ENCODE measurements around the gene TPSD1. TPM values are rescaled to one million over a fixed set of nuclear protein-coding genes. Genes with fewer than 3 reads are reported as not detected.
"Not testable (repeated sequence)": the region's sequence is repeated elsewhere in the genome, so short reads cannot be mapped to it uniquely, and the experiment has no call there.

Gene TPSD1
- total RNA-seq, 1 donor from 2014 or later: not detected

GRCh38 chr16:1279945-1280589 lies 24.2 kb downstream of the TPSD1 start:
- DNase-seq (ENCODE audit: low read depth): no peak

GRCh38 chr16:1280783-1281182 lies 24.9 kb downstream of the TPSD1 start:
- DNase-seq (ENCODE audit: low read depth): no peak

- DNase-seq (ENCODE audit: low read depth): no peak
Observed at GRCh38 chr16:1281517-1281916, 25.6 kb downstream of the TPSD1 start.

- DNase-seq (ENCODE audit: low read depth): no peak
Observed at GRCh38 chr16:1282324-1282973, 26.6 kb downstream of the TPSD1 start.

- no peak for DNase-seq (ENCODE audit: low read depth)
Observed at GRCh38 chr16:1283296-1283695, 27.4 kb downstream of the TPSD1 start.

GRCh38 chr16:1283996-1284616 lies 28.2 kb downstream of the TPSD1 start:
- DNase-seq (ENCODE audit: low read depth): peak; percentile 64

- no peak for DNase-seq (ENCODE audit: low read depth)
Observed at GRCh38 chr16:1285669-1286512, 30.0 kb downstream of the TPSD1 start.

GRCh38 chr16:1286513-1287094 lies 30.7 kb downstream of the TPSD1 start:
- no peak for DNase-seq (ENCODE audit: low read depth)

GRCh38 chr16:1287982-1288670 lies 32.3 kb downstream of the TPSD1 start:
- DNase-seq (ENCODE audit: low read depth): no peak

- no peak for DNase-seq (ENCODE audit: low read depth)
Observed at GRCh38 chr16:1288813-1289476, 33.1 kb downstream of the TPSD1 start.

- DNase-seq (ENCODE audit: low read depth): no peak
Observed at GRCh38 chr16:1289477-1289866, 33.6 kb downstream of the TPSD1 start.

- no peak for DNase-seq (ENCODE audit: low read depth)
Observed at GRCh38 chr16:1290063-1290501, 34.2 kb downstream of the TPSD1 start.

GRCh38 chr16:1290860-1291575 lies 35.1 kb downstream of the TPSD1 start:
- DNase-seq (ENCODE audit: low read depth): no peak

GRCh38 chr16:1291576-1291974 lies 35.7 kb downstream of the TPSD1 start:
- DNase-seq (ENCODE audit: low read depth): peak; percentile 81

GRCh38 chr16:1292208-1292607 lies 36.3 kb downstream of the TPSD1 start:
- DNase-seq (ENCODE audit: low read depth): not testable (repeated sequence)

- DNase-seq (ENCODE audit: low read depth): not testable (repeated sequence)
Observed at GRCh38 chr16:1292808-1293207, 36.9 kb downstream of the TPSD1 start.

GRCh38 chr16:1293921-1294656 lies 38.2 kb downstream of the TPSD1 start:
- DNase-seq (ENCODE audit: low read depth): no peak

- DNase-seq (ENCODE audit: low read depth): no peak
Observed at GRCh38 chr16:1295465-1295864, 39.6 kb downstream of the TPSD1 start.

GRCh38 chr16:1296688-1297017 lies 40.8 kb downstream of the TPSD1 start:
- DNase-seq (ENCODE audit: low read depth): not testable (repeated sequence)
